Parathyroid adenoma (tissue), 2 donors: Measurements from ENCODE around the gene MAP6.

Experiments
- H2AFZ ChIP-seq: fragments of 300-600 bp; sonication (generic); one replicate; pipeline ENCODE4 v1.7.0; 2017; ENCODE audit warnings: antibody characterized with exemption, mild to moderate bottlenecking
- H3K27ac ChIP-seq: fragments of 300-600 bp; sonication (generic); one replicate; pipeline ENCODE4 v1.7.0; 2017
- H3K27me3 ChIP-seq: fragments of 300-600 bp; sonication (generic); one replicate; pipeline ENCODE4 v1.7.0; 2017; ENCODE audit warnings: low read length; ENCODE audit not compliant: control insufficient read depth, insufficient read depth
- H3K36me3 ChIP-seq: fragments of 300-600 bp; sonication (generic); one replicate; pipeline ENCODE4 v1.7.0; 2017; ENCODE audit warnings: low read length; ENCODE audit not compliant: control insufficient read depth, insufficient read depth
- H3K4me1 ChIP-seq: fragments of 300-600 bp; sonication (generic); one replicate; pipeline ENCODE4 v1.7.0; 2017; ENCODE audit warnings: control low read depth
- H3K4me2 ChIP-seq: fragments of 300-600 bp; sonication (generic); one replicate; pipeline ENCODE4 v1.7.0; 2017; ENCODE audit warnings: low read length
- H3K4me3 ChIP-seq: fragments of 300-600 bp; sonication (generic); one replicate; pipeline ENCODE4 v1.7.0; 2017; ENCODE audit warnings: low read depth, low read length
- H3K79me2 ChIP-seq: fragments of 300-600 bp; sonication (generic); one replicate; pipeline ENCODE4 v1.7.0; 2017; ENCODE audit warnings: control low read depth
- H3K9ac ChIP-seq: fragments of 300-600 bp; sonication (generic); one replicate; pipeline ENCODE4 v1.7.0; 2017; ENCODE audit warnings: mild to moderate bottlenecking
- H3K9me3 ChIP-seq: fragments of 300-600 bp; sonication (generic); one replicate; pipeline ENCODE4 v1.7.0; 2017; ENCODE audit warnings: low read length; ENCODE audit not compliant: control insufficient read depth
- TF ChIP-seq, protein P1 (sequence below): fragments of 300-600 bp; sonication (generic); IDR thresholded peaks from one replicate; pipeline ENCODE4 v1.7.0; 2017; ENCODE audit warnings: antibody characterized with exemption, mild to moderate bottlenecking
- donor health status: primary hyperparathyroidism.

MAP6 gene

DNA sequence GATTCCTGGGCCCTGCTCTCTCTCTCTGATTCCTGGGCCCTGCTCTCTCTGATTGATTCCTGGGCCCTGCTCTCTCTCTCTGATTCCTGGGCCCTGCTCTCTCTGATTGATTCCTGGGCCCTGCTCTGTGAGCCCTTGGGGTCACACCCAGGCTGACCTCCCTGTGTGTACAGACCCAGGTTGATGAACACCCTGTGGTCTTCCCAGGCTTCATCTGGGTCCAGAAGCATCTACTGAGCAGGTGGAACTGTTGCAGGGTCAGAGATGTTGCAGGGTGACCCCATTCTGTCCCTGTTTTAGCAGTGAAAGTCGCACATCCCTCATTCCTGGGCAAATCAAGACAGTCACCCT is 126.8 kb downstream of the MAP6 start:
- no peak overlapping the region for H3K27ac ChIP-seq

DNA sequence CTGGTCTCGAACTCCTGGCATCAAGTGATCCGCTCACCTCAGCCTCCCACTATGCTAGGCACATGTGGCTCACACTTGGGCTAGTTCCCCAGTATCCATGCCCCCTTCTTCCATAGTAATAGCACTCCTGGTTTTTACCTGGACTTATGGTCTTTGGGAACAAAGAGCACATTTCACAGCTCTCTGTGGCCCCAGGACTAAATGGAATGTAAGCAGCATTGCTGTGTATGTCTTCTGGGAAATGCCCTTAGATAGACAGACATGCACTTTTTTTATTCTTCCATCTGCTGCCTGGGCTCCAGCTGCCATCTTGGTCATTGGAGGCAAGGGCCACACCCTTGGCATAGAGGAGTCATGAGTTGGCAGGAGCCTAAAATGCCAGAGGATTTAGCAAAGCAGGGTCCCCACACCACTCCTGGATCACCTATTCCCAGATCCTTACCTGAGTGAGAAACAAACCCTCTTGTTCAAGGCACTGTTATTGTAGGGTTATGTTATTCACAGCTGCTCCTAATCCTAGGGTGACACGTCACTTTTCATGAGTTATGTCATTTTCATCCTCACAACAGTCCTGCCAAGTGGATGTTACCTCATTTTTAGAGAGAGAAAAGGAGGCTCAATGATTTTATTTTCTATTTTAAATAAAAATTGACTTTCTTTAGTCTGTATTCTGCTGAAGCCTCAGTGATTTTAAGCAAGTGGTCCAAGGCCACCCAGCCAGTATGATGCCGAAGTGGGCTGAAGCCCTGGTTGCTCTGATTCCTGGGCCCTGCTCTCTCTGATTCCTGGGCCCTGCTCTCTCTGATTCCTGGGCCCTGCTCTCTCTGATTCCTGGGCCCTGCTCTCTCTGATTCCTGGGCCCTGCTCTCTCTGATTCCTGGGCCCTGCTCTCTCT is 127.4 kb downstream of the MAP6 start:
- Histone ChIP-seq H2AFZ (no peak overlapping the region), H3K9me3 (no peaks in the 10 kb centered on the region), H3K4me1 (no peaks in the 10 kb centered on the region), H3K4me2 (no peak overlapping the region), H3K27me3 (no peaks in the 10 kb centered on the region), H3K9ac (no peak overlapping the region), H3K4me3 (no peak overlapping the region), H3K36me3 (no peaks in the 10 kb centered on the region), H3K27ac (no peak overlapping the region), H3K79me2 (no peaks in the 10 kb centered on the region)
- TF ChIP-seq, protein P1, sequence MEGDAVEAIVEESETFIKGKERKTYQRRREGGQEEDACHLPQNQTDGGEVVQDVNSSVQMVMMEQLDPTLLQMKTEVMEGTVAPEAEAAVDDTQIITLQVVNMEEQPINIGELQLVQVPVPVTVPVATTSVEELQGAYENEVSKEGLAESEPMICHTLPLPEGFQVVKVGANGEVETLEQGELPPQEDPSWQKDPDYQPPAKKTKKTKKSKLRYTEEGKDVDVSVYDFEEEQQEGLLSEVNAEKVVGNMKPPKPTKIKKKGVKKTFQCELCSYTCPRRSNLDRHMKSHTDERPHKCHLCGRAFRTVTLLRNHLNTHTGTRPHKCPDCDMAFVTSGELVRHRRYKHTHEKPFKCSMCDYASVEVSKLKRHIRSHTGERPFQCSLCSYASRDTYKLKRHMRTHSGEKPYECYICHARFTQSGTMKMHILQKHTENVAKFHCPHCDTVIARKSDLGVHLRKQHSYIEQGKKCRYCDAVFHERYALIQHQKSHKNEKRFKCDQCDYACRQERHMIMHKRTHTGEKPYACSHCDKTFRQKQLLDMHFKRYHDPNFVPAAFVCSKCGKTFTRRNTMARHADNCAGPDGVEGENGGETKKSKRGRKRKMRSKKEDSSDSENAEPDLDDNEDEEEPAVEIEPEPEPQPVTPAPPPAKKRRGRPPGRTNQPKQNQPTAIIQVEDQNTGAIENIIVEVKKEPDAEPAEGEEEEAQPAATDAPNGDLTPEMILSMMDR = no peak

More for the DNA sequence above, 126.8 kb downstream of the MAP6 start:
- TF ChIP-seq, protein P1 = no peak
- H3K4me1 ChIP-seq = no peaks in the 10 kb centered on the region
- no peaks in the 10 kb centered on the region for H3K27me3 ChIP-seq
- no peak overlapping the region for H2AFZ ChIP-seq
- H3K9me3 ChIP-seq = no peaks in the 10 kb centered on the region
- no peak overlapping the region for H3K4me3 ChIP-seq
- H3K36me3 ChIP-seq = no peaks in the 10 kb centered on the region
- no peak overlapping the region for H3K4me2 ChIP-seq
- H3K9ac ChIP-seq = no peak overlapping the region
- H3K79me2 ChIP-seq = no peaks in the 10 kb centered on the region

GRCh38 chr11:75539459-75540334 is 129.1 kb downstream of the MAP6 start:
- H3K4me1 ChIP-seq = no peaks in the 10 kb centered on the region
- no peaks in the 10 kb centered on the region for H3K27me3 ChIP-seq
- TF ChIP-seq, protein P1 = no peak
- no peak overlapping the region for H3K27ac ChIP-seq
- H3K4me2 ChIP-seq = no peak overlapping the region
- H3K9me3 ChIP-seq = no peaks in the 10 kb centered on the region
- H3K79me2 ChIP-seq = no peaks in the 10 kb centered on the region
- H2AFZ ChIP-seq = peak overlapping the region; percentile 35
- no peak overlapping the region for H3K9ac ChIP-seq
- no peaks in the 10 kb centered on the region for H3K36me3 ChIP-seq
- no peak overlapping the region for H3K4me3 ChIP-seq

GRCh38 chr11:75538150-75538942 is 130.5 kb downstream of the MAP6 start:
- Histone ChIP-seq H3K9me3 (no peaks in the 10 kb centered on the region), H3K79me2 (no peaks in the 10 kb centered on the region), H3K36me3 (no peaks in the 10 kb centered on the region), H2AFZ (no peak overlapping the region), H3K27me3 (no peaks in the 10 kb centered on the region), H3K4me1 (no peaks in the 10 kb centered on the region), H3K27ac (no peak overlapping the region), H3K4me2 (no peak overlapping the region), H3K4me3 (no peak overlapping the region), H3K9ac (no peak overlapping the region)
- TF ChIP-seq, protein P1 = no peak
